Endothelial cell of umbilical vein (primary cell): ENCODE measurements around the gene TAGLN.

ENCODE experiments used
- CTCF ChIP-seq, 2 donors: IDR thresholded peaks; 1 replicate in 1 of 2; 2 replicates in 1 of 2; pipeline ENCODE4 v1.5.1; 2011; ENCODE audit warnings: low read length in 2 of 2, mild to moderate bottlenecking in 2 of 2, moderate library complexity in 2 of 2, control low read depth in 1 of 2, inconsistent platforms in 1 of 2, low read depth in 1 of 2; ENCODE audit not compliant: insufficient read depth in 1 of 2; ENCODE audit errors: extremely low read depth in 1 of 2
- MAX ChIP-seq: IDR thresholded peaks from 2 replicates; pipeline ENCODE4 v1.6.1; 2011; ENCODE audit not compliant: insufficient read depth, insufficient read length
- MYC ChIP-seq: IDR thresholded peaks from one replicate; pipeline ENCODE4 v1.6.1; 2011; ENCODE audit warnings: mild to moderate bottlenecking, low read depth, low read length

- TF ChIP-seq MYC = no peak
- no peak for TF ChIP-seq CTCF (IDR thresholded peaks at IDR 0.05; ENCODE audit: extremely low read depth in 1 of 2, insufficient read depth in 1 of 2, low read depth in 1 of 2, low read length in 2 of 2)
- no peak for TF ChIP-seq MAX
These were observed 13.7 kb downstream of the TAGLN start for GRCh38 chr11:117212697-117213355.
